Fibroblast of the aortic adventitia (primary cell): Measurements from ENCODE around the gene TSPAN13. TPM values are rescaled to one million over a fixed set of nuclear protein-coding genes. Genes with fewer than 3 reads are reported as not detected.

Source experiments
- DNase-seq: peaks from one replicate; pipeline ENCODE4 v3.0.0-alpha.2; 2010; ENCODE audit warnings: low read depth
- H3K4me3 ChIP-seq: 2 replicates; pipeline ENCODE4 v1.5.1; 2011; ENCODE audit warnings: low read depth, mild to moderate bottlenecking, control low read depth, low read length, moderate library complexity
- CTCF ChIP-seq: IDR thresholded peaks from 2 replicates; pipeline ENCODE4 v1.5.1; 2011; ENCODE audit warnings: mild to moderate bottlenecking, low read length, control low read depth, inconsistent platforms; ENCODE audit not compliant: insufficient read depth
- total RNA-seq: library from RNA; depleted of rRNA; stranded (reverse); fragments of >200 nt; gene quantifications from 2 replicates; pipeline ENCODE4 v1.2.3, GENCODE V29; 2012; ENCODE audit warnings: low replicate concordance

Gene TSPAN13
- total RNA-seq, 1 donor, result 4.3 TPM

DNA sequence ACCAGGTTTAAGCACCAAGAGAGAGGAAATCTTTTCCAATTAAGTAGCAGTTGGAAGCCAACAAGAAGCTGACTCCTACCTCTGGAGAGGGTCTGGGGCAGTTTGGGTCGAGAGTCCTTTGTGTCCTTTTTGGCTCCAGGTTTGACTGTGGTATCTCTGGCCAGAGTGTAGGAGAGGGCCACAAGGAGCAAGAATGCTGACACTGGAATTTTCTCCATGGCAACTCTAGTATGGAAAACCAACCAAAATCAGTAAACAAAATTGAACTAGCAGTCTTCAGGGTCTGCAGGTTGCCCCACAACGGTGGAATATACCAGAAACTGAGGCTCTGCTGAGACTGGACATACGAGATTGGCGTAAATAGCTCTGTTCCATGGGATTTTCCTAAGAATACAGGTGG, 48.0 kb downstream of the TSPAN13 start:
- no peak for DNase-seq
- no peak overlapping the region for H3K4me3 ChIP-seq
- TF ChIP-seq CTCF, result no peak

GRCh38 chr7:16803125-16803524, 49.6 kb downstream of the TSPAN13 start:
- DNase-seq, result no peak
- no peak for TF ChIP-seq CTCF
- H3K4me3 ChIP-seq, result no peak overlapping the region

DNA sequence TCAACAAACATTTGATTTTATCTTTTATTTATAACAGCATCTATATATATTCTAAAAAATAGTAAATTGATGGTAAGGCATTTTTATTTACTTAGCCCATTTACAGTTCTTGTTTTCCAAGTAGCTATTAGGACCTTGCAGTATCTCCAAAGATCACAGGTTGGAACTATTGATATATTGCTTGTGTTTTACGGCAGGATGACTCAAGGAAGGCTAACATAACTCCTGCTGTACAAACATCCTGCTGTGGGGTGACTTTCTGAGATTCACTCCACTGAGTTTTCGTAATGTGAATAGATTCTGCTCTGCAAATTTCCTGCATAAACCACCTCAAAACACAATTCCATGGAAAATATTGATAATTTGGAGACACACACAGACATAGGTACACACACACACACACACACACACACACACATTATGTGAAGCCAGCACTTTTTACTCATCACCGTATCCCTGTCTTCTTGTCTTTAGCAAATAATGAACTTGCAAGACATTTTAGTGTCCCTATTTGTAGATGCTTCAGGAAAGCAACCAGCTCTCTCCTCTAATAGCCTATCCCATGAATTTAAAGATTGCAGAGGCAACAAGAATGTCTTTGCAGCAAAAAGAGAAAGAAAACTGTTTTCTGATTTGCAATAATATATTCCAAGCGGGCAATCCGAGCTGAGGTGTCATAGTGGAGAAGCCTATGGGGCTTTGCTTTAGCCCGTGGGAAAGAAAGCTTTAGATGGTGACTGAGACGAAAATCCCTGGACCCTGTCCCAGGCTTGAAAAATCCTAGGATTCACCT, 50.5 kb downstream of the TSPAN13 start:
- DNase-seq, result no peak

DNA sequence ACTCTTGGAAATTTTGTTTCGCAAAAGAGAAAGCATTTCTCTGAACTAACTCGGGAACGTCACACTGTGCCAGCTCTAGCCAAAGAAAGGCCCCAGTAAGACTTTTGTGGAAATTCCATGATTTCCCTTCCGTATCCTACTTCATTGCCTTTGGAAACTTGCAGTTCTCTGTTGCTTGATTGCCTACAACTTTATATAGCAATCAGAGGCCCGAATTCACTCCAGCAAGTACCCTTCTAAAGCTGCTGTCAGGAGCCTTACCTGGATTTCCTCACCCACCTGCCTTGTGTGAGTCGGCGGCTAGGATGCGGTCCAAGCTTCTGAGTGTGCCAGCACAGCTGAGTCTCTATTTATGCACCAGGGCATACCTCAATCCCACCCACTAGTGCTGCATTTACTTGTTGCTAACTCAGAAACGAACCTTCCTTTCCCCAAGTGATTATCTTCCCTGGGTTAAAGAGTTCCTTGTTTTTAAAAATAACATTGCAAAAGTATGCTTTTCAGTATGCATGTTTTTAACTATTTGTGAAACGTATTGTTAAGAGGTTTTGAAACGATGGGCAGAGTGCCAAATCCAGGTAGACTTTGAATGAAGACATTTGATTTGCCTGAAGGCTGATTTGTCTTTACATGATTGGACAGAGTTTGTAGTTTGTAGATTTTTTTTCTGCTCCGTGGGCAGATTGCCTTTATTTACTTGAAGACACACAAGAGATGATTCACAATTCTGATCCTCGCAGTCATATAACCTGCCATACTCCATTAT, 51.3 kb downstream of the TSPAN13 start, which contains the start of gene AGR2:
AGR2 (minus strand) TSS at position 326 of the 766 bp plus-strand sequence. CDS start 3,203 bp downstream, outside the sequence.
- no peak for DNase-seq
- H3K4me3 ChIP-seq, result no peak within 1 kb of the TSS
- no peak for TF ChIP-seq CTCF

More for the DNA sequence above, 50.5 kb downstream of the TSPAN13 start:
- no peak for TF ChIP-seq CTCF
- H3K4me3 ChIP-seq, result no peak overlapping the region

DNA sequence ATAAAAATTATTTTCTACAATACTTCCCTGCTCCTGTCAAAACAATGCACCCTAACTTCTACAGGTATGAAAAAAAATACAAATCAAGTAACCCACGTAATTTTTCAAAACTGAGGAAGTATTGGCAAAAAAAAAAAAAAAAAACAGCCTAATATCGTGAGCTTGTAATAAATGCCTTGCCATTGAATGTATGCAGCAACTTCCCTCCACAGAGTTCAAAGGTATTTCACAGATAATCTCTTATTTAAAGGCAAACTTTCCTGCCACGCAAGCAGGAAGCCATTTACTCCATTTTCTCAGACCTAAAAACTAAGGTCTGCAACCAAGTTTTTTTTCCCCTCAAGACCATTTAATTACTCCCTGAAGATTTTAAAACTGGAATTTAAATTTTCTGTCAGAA, 51.9 kb downstream of the TSPAN13 start:
- no peak for DNase-seq
- no peak overlapping the region for H3K4me3 ChIP-seq
- TF ChIP-seq CTCF, result no peak

GRCh38 chr7:16810112-16810511, 56.6 kb downstream of the TSPAN13 start:
- TF ChIP-seq CTCF, result no peak
- H3K4me3 ChIP-seq, result no peak overlapping the region
- DNase-seq, result no peak
